ENCODE measurements around the gene SENP5. TPM values are rescaled to one million over a fixed set of nuclear protein-coding genes. Genes with fewer than 3 reads are reported as not detected.

The SENP5 gene
- total and polyA plus RNA-seq, 9 of the 15 experiments (the other 6 are each of a cell fraction or from before 2014, with no cell fraction given): 18.3 to 59.7 (median 35.8) TPM

DNA sequence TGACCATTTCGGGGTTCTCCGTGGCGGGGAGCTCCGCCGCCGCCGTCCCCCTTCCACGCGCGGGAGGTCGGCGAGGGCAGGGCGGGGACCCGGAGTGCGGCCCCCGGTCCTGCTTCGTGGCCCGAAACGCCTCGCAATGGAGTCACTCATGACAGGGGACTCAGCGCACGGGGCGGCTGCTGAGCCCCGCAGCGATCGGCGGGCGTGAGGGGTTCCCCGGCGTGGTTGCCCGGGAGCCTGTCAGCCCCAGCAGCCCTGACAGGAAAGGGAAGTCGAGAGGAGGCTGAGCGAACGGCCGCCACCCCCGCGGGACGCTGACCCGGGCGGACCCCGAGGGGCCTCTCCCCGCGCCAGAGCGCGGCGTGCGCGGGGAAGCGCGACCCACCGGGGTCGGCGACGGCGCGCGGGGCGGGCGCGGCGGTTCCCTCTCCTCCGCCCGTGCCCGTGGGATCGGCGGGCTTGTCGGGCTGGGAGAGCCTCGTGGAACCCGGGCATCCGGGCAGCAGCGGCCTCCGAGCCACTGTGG, 101.5 kb downstream of the SENP5 start (continued):
- TF ChIP-seq TCF7L2 (IDR thresholded peaks at IDR 0.05; ENCODE audit: low read depth, low read length): no peak
- TF ChIP-seq NR4A1 (CRISPR knock-in tag; IDR thresholded peaks at IDR 0.05): peak; percentile 96; the same call in 1 of the 2 replicates
- TF ChIP-seq NR4A1 (tag; IDR thresholded peaks at IDR 0.05): peak; percentile 96
- TF ChIP-seq ZNF583 (CRISPR knock-in tag; IDR thresholded peaks at IDR 0.05): peak; percentile 87
- 0 out of 2 replicates have a peak, but pooled peaks have one; percentile 24 for TF ChIP-seq SUPT5H (IDR thresholded peaks at IDR 0.05)
- TF ChIP-seq CBX2 (IDR thresholded peaks at IDR 0.05; ENCODE audit: insufficient read depth, low read length, poor library complexity, severe bottlenecking): no peak
- no peak for TF ChIP-seq ZNF444 (CRISPR knock-in tag; IDR thresholded peaks at IDR 0.05)
- TF ChIP-seq RUNX1 (IDR thresholded peaks at IDR 0.05; ENCODE audit: low read depth): no peak
- TF ChIP-seq, protein P1, sequence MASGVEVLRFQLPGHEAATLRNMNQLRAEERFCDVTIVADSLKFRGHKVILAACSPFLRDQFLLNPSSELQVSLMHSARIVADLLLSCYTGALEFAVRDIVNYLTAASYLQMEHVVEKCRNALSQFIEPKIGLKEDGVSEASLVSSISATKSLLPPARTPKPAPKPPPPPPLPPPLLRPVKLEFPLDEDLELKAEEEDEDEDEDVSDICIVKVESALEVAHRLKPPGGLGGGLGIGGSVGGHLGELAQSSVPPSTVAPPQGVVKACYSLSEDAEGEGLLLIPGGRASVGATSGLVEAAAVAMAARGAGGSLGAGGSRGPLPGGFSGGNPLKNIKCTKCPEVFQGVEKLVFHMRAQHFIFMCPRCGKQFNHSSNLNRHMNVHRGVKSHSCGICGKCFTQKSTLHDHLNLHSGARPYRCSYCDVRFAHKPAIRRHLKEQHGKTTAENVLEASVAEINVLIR (CRISPR knock-in tag; IDR thresholded peaks at IDR 0.05): no peak; the same call in 1 of the 2 replicates
- TF ChIP-seq, protein P2, sequence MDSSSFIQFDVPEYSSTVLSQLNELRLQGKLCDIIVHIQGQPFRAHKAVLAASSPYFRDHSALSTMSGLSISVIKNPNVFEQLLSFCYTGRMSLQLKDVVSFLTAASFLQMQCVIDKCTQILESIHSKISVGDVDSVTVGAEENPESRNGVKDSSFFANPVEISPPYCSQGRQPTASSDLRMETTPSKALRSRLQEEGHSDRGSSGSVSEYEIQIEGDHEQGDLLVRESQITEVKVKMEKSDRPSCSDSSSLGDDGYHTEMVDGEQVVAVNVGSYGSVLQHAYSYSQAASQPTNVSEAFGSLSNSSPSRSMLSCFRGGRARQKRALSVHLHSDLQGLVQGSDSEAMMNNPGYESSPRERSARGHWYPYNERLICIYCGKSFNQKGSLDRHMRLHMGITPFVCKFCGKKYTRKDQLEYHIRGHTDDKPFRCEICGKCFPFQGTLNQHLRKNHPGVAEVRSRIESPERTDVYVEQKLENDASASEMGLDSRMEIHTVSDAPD (CRISPR knock-in tag; IDR thresholded peaks at IDR 0.05): no peak
- TF ChIP-seq CBX8 (IDR thresholded peaks at IDR 0.05; ENCODE audit: borderline replicate concordance, extremely low read depth, low read depth, low read length, poor library complexity, severe bottlenecking): no peak
- no peak for TF ChIP-seq RHOXF2B (CRISPR knock-in tag; conservative IDR thresholded peaks at IDR 0.05)
- TF ChIP-seq ZNF24 (IDR thresholded peaks at IDR 0.05): no peak
- TF ChIP-seq PHTF2 (CRISPR knock-in tag; IDR thresholded peaks at IDR 0.05): no peak
- TF ChIP-seq, protein P3, sequence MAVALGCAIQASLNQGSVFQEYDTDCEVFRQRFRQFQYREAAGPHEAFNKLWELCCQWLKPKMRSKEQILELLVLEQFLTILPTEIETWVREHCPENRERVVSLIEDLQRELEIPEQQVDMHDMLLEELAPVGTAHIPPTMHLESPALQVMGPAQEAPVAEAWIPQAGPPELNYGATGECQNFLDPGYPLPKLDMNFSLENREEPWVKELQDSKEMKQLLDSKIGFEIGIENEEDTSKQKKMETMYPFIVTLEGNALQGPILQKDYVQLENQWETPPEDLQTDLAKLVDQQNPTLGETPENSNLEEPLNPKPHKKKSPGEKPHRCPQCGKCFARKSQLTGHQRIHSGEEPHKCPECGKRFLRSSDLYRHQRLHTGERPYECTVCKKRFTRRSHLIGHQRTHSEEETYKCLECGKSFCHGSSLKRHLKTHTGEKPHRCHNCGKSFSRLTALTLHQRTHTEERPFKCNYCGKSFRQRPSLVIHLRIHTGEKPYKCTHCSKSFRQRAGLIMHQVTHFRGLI (CRISPR knock-in tag; IDR thresholded peaks at IDR 0.05): peak; percentile 43; the same call in 1 of the 2 replicates
- TF ChIP-seq ARID2 (IDR thresholded peaks at IDR 0.05): no peak
- TF ChIP-seq ZNF263 (CRISPR knock-in tag; IDR thresholded peaks at IDR 0.05; ENCODE audit: borderline replicate concordance): no peak
- no peak for TF ChIP-seq ZNF785 (CRISPR knock-in tag; IDR thresholded peaks at IDR 0.05)
- TF ChIP-seq, protein P4, sequence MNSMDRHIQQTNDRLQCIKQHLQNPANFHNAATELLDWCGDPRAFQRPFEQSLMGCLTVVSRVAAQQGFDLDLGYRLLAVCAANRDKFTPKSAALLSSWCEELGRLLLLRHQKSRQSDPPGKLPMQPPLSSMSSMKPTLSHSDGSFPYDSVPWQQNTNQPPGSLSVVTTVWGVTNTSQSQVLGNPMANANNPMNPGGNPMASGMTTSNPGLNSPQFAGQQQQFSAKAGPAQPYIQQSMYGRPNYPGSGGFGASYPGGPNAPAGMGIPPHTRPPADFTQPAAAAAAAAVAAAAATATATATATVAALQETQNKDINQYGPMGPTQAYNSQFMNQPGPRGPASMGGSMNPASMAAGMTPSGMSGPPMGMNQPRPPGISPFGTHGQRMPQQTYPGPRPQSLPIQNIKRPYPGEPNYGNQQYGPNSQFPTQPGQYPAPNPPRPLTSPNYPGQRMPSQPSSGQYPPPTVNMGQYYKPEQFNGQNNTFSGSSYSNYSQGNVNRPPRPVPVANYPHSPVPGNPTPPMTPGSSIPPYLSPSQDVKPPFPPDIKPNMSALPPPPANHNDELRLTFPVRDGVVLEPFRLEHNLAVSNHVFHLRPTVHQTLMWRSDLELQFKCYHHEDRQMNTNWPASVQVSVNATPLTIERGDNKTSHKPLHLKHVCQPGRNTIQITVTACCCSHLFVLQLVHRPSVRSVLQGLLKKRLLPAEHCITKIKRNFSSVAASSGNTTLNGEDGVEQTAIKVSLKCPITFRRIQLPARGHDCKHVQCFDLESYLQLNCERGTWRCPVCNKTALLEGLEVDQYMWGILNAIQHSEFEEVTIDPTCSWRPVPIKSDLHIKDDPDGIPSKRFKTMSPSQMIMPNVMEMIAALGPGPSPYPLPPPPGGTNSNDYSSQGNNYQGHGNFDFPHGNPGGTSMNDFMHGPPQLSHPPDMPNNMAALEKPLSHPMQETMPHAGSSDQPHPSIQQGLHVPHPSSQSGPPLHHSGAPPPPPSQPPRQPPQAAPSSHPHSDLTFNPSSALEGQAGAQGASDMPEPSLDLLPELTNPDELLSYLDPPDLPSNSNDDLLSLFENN (IDR thresholded peaks at IDR 0.05; ENCODE audit: low read depth in 2 of 2, low read length in 2 of 2): no peak
- TF ChIP-seq, protein P5, sequence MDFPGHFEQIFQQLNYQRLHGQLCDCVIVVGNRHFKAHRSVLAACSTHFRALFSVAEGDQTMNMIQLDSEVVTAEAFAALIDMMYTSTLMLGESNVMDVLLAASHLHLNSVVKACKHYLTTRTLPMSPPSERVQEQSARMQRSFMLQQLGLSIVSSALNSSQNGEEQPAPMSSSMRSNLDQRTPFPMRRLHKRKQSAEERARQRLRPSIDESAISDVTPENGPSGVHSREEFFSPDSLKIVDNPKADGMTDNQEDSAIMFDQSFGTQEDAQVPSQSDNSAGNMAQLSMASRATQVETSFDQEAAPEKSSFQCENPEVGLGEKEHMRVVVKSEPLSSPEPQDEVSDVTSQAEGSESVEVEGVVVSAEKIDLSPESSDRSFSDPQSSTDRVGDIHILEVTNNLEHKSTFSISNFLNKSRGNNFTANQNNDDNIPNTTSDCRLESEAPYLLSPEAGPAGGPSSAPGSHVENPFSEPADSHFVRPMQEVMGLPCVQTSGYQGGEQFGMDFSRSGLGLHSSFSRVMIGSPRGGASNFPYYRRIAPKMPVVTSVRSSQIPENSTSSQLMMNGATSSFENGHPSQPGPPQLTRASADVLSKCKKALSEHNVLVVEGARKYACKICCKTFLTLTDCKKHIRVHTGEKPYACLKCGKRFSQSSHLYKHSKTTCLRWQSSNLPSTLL (IDR thresholded peaks at IDR 0.05): no peak

Measured in K562 (cell line).